GM21528 (cell line): ENCODE results near the gene WIPF3.
"Not testable (repeated sequence)": the region's sequence is repeated elsewhere in the genome, so short reads cannot be mapped to it uniquely, and the experiment has no call there.

ENCODE experiments used
- ATAC-seq: cut with Tn5 transposase; IDR thresholded peaks from one replicate; pipeline ENCODE4 v1.9.1; 2021; ENCODE audit warnings: mild to moderate bottlenecking, moderate library complexity; ENCODE audit not compliant: unreplicated experiment, low FRiP score

WIPF3 gene

DNA sequence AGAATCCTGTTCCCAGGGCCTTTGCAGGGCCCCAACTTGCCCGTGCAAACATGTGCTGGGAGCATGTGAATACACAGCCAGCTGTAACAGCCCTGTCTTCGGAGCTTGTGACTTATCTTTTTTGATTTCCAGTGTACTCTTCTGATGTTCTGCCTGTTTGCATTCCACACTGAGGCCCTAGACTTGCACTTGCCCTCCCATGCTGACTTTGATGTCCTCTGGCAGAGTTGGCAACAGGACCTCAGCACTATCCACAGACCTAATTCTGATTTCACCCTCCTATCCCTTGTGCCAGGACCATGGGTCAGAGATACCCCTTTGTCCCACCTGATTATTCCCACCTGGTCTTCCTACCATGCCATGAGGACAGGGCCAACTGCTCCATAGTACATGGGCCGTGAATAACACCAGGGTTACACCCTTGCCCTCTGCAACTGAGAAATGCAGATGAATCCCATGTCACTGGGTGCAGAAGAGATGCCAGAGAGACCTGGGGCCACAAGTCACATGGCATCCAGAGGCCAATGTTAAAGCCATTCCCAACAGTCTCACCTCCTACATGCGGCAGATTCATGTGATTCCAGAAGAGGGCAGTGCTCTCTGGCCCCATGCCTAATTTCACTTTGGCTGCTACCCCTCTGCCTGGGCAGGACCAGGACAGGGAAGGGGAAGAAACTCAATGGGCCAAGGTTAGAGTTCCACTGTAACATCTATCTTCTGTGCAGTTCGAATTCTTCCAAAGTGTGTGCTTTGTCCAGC, 140.3 kb downstream of the WIPF3 start:
- no peak for ATAC-seq

DNA sequence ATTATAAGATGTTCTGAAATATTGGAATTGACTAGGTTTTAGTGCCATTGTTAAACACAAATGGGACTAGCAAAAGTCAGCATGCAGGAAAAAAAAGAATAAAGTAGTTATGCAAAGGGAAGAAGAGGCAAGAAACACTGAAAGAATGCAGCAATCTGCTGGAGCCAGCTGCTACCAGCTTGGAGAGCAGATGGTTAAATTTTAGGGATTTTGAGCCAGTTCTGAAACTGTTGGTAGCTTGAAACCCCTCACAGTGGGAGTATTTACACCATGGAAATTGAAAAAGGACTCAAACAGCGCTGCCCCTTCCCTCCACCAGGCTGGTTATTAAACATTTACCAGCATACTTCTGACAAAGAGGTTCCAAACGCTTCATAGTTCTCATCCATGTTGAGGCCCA, 142.3 kb downstream of the WIPF3 start:
- no peak for ATAC-seq

DNA sequence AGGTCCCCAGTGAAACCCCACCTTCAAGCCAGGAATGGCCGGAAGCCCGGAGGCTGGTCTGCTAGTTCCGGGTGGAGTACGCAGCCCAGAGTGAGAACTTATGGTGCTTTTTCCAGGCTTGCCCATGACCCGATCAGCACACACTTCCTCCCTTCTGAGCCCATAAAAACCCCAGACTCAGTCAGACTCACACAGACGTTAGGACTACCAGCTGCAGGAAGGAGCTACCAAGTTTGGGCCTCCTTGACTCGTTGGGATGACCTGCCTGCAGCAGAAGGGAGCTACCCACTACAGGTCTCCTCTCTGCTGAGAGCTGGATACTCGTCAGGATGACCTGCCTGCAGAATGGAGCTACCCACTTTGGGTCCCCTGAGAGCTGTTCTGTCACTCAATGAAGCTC, 144.2 kb downstream of the WIPF3 start:
- ATAC-seq: no peak

DNA sequence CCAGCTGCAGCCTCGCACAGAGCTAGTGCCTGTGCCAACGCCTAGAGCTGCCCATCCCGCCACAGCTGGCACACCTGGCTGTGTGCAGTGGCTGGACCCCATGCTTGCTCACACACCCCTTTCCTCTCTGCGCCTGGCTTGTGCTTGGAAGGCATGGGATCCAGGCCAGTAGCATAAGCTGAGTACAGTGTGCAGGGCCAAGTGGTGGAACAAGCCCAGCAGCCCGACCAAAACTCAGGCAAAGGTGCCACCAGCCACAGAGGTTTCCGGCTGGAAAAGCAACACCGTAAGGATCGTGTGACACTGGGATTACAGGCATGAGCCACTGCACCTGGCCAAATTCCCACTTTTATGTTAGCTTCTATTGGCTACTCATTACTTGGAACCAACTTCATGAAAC, 144.9 kb downstream of the WIPF3 start:
- ATAC-seq: no peak

DNA sequence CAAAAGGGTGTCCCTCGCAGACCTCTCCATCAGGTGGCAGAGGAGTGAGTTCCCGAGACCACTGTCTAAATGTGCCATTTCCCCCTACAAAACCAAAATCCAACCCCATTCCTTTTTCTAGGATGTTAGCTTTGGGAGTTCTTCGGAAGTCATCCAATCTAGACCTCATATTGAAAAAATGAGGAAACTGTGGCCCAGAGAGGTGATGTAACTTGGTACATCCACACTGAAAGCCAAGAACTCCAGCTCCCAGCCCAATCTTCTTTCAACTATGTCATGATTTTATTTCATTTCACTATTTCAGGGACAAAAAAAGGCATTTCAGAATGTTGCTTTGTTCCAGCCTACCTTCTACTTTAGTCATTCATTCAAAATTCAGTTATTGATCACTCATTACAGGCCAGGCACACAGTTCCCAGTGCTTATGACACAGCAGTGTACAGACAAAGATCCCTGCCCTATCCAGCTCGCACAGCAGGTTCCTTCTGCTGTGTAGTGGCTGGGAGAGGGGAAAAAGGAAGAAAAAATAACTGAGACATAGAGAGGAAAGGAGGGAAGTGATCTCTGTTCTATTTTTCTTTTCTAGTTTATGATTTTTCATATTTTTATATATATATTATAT, 147.5 kb downstream of the WIPF3 start:
- ATAC-seq: no peak

DNA sequence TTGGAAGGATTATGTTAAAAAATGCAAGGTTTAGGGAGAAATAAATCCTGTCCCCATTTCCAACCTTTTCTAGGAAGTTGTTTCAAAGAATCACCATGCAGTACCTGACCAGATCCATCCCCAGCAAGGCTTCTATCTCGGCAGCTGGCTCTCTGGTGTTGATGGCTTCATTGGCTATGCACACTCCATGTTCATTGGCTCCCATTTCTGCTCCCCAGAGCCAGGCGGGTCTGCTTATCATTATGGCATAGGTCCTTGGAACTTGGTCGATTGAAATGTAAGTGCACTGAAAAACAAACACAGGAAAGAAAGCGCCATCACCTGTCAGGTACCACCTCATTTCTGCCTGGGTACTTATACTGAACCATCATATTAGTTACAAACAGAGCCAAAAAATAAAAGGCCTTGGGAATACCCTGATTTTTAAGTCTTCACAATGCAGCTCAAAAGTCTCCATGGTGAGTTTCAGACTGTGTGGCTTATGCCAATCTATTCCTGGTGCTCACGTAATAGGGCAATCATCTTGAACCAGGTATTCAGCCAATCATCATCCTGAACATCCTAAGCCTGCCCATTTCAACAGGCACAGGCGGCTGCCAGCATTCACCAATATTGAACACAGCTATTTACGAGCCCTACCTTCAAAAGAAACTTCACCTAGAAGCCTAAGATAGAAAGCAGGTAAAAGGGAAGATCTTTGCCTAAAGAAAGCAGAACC, 148.9 kb downstream of the WIPF3 start:
- ATAC-seq: no peak

DNA sequence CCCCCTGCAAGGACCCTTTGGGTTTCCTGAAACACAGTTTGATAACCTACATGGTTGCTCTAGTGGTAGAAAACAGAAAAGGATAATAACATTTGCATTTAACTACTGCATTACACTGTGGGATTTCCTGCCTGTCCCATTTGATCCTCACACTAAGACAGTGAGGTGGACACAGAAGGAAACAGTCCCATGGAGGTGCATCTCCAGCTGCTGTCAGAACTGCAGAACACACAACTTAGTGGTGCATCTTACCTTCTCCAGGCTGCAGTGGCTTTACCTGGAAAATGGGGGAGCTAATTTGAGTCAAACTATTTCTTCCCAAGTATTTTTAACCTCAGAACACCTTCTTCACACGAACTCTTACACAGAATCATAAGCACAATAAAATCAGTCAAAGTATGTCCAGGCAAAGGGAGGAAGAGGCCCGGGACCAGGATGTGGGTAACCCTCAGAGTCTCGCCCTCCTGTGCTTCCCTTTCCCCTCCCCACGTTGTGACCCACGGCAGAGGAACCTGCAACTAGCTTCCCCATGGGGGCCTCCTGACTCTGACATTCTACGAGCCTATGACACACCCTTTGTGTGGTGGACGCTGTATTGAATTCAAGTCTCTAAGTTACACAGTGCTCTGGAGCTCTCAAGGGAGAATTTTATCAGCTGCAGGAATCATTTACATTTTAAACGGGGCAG, 149.6 kb downstream of the WIPF3 start:
- peak; percentile 80 for ATAC-seq

DNA sequence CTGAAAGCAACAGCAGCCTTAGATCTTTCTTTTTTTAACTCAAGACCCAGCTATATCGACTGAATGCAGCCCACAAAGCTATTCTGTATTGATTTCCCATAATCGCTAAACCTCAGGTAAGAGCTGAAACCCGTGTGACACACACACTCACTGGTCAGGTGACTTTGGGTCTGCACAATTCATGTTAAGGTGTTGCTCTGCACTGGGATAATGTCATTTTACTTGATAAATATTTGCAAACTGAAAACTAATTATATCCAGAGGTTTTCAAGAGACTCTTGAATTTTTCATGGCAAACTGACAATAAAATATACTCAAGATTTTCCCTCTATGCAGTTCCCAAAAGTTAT, 150.2 kb downstream of the WIPF3 start:
- ATAC-seq: peak; percentile 28

DNA sequence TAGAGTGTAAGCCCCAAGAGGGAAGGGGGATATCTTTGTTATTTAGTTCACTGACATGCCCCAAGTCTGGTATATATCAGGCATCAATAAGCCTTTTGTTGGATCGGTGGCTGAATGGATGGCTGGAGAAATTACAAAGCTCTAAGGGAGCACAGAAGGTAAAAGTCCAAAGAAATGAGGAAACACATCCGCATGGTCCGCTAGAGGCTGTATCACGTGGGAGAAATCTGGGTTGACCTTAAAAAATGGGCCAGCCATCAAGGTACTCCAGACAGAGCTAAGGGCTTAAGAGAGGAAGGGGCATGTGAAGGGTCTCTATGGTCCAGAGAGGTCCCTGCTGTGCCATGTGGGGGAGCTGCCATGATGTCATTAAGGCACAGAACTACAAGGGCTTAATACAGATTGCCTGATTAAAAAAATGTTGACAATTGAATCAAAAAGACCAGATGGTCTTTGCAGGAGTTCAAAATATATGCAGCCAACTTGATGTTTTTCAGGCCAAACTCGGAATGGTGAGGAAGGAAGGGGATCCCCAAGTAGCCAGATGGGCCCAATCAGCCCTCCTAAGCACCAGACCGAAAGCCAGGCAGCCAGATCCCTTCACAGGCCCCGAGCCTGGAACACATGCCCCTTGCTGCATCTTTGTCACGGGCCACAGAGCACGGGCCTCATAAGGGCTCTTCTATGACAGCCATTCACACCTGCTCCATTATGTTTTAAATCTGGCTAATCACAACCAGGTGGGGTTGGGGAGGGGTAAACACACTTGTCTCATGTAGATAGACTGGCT, 151.4 kb downstream of the WIPF3 start:
- no peak for ATAC-seq

DNA sequence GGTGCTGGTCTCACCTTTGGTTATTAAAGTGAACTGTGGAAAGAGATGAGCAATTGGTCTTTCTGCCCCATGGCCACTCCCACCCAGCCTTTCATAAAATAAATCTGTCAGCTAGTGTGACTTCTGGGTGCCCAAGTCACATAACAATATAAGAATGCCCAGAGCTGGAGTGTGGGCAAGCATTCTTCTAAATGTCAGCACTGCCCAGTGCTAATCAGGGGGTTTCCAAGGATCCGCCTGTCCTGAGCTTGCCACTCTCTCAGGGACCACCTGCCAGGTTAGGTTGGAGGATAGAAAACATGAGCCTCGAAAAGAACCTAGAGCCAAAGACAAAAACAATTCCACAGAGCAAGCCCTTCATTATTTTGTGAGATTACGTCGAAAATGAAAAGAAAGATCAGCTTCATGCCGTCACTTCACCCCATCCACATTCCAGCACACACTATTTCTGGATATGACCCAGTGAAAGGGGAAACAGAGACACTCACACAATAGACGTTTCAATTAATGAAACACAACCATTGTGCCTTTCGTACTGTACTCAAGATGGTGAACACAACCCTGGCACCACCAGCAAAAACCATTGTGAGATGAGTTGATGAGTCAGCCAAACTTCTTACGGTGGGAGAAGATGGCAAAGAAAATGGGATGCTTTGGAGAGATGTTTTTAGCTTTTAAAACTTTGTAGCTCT, 152.5 kb downstream of the WIPF3 start:
- ATAC-seq: no peak

DNA sequence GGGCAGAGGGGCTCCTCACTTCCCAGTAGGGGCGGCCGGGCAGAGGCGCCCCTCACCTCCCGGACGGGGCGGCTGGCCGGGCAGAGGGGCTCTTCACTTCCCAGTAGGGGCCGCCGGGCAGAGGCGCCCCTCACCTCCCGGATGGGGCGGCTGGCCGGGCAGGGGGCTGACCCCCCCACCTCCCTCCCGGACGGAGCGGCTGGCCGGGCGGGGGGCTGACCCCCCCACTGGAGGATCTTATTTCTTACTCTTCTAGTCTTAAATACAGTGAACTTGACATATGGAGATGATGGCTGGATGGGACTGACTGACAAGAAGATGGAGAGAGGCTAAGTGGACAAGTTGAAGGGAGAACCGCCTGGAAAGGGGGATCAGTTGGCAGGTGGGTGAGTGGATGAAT, 155.3 kb downstream of the WIPF3 start:
- not testable (repeated sequence) for ATAC-seq

DNA sequence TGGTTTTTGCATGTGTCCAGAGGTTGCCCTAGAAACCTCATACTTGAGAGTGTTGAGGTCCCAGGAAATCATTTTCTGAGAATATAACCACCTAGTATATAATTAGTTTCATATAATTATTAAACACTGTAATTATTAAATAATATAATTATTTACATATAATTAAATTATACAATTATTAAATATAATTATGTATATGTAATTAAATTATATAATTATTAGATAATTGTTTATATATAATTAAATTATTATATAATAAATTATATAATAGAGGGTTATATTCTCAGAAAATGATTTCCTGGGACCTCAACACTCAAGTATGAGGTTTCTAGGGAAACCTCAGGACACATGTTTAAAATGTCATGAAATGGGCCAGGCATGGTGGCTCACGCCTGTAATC, 155.7 kb downstream of the WIPF3 start:
- no peak for ATAC-seq

DNA sequence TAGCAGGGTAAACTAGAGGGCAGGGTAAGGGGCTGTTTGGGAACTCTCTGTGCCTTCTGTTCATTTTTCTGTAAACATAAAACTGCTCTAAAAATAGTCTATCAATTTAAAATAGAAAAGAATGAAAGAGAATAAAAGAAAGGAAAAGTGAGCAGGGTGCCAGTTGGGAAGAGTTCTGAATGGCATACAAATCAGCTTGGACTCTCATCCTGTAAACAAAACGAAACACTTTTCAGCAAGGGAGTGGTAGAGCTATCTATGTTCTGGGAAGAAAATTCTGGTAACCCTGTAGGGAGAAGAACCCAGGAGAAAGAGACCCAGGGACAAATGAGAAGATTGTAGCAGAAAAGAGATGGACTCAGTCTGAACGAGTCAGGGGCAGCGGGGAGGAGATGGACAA, 158.7 kb downstream of the WIPF3 start:
- ATAC-seq: no peak
